ENCODE results near the gene CSNK1G3.

CSNK1G3 gene

GRCh38 chr5:123514615-123515355, 2.8 kb downstream of the CSNK1G3 start:
- no peak for DNase-seq

DNA sequence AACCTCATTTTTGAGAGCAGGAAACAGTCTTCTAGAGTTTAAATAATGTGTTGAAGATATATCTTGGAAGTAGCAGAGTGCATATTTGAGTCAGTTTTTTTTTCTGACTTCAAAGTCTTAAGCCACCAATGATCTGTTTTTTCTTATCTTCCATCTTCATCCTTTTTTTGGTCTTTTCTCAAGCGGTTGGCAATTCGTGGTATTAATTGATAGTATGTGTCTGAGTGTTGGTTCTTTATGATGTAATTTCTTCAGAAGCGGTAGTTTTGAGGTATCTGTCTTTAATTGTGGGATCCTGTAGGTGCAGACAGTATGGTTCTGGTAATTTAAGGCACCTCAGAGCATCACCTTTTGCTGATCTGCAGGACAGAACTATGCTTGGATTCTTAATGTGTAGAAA, 3.9 kb downstream of the CSNK1G3 start:
- no peak for DNase-seq

GRCh38 chr5:123517476-123517875, 5.5 kb downstream of the CSNK1G3 start:
- no peak for DNase-seq

DNA sequence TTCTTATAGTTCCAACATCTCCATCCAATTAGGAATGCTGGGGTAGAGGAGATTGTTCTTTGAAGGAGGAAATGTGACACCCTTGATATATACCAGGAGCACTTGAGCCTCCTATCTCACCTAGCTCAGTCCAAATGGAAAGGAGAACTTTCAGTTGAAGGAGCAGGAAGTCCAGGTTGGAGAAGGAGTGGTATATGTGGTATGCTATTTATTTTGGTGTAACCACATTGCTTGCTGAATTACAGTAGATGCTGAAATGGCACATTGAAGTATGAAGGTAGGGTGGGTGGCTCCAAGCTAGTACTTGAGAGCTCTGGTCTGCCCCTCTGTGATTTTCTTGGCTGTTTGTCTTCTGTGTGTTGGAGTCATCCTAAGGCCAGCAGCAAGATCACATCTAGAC, 6.1 kb downstream of the CSNK1G3 start:
- DNase-seq: no peak

GRCh38 chr5:123520677-123521247, 8.8 kb downstream of the CSNK1G3 start:
- no peak for DNase-seq

- DNase-seq: no peak
Observed at GRCh38 chr5:123524146-123524545, 12.2 kb downstream of the CSNK1G3 start.

- DNase-seq: no peak
Observed at GRCh38 chr5:123527190-123527589, 15.2 kb downstream of the CSNK1G3 start.

GRCh38 chr5:123528065-123528464, 16.1 kb downstream of the CSNK1G3 start:
- DNase-seq: no peak

- no peak for DNase-seq
Observed at GRCh38 chr5:123528878-123529277, 16.9 kb downstream of the CSNK1G3 start.

- no peak for DNase-seq
Observed at GRCh38 chr5:123530728-123531127, 18.8 kb downstream of the CSNK1G3 start.

DNA sequence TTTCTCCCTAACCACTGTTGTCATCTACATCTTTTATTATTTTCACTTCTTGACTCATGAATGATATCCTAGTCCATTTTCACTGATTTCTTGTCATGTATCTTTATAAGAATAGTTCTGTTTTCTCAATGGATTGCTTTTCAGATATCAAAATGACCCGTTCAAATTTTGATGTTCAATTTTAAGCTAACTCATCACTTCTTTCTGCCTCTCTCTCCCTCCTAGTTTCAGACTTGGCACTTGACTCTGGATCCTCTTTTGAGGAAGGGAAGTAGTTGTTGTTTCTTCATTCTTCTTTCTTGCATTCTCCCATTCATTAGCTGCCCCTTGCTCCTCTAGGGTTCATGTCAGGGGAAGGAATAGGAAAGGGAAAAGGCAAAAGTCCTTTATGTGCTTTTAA, 23.7 kb downstream of the CSNK1G3 start:
- DNase-seq: no peak

- DNase-seq: no peak
Observed at GRCh38 chr5:123537256-123537655, 25.3 kb downstream of the CSNK1G3 start.

DNA sequence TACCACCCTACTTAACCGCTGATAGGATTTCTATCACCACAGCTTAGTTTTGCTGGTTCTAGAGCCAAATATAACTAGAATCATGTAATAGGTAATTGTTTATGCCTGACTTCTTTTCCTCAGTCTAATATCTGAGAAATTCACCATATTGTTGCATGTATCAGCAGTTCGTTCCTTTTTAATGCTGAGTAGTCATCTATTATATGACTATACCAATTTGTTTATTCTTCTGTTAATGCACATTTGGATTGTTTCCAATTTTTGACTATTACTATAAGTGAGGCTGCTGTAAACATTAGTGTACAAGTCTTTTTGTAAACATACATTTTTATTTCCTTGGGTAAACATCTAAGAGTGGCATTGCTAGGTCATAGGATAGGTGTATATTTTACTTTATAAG, 25.9 kb downstream of the CSNK1G3 start:
- DNase-seq: no peak

DNA sequence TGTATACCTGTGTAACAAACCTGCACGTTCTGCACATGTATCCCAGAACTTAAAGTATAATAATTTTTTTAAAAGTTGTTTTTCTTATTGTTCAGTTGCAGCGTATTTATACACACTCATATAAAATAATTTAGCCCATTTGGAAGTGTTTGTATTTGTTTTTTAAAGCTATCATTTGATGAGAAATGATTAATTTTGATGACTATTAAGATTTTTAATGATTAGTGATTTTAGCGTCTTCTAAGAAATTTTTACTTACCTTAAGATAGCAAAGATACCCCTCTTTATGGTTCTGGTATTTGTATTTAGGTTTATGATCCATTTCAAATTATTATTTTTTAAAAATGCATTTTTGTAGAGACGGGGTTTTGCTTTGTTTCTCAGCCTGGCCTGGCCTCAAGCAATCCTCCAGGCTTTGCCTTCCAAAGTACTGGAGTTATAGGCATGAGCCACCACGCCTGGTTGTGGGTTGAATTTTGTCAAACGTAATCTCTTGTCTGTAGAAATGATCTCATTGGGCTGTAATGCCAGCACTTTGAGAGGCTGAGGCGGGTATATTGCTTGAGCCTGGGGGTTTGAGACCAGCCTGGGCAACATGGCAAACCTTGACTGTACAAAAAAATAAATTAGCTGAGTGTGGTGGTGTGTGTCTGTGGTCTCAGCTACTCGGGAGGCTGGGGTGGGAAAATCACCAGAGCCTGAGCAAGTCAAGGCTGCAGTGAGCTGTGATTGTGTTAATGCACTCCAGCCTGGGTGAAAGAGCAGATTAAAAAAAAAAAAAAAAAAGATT, 26.9 kb downstream of the CSNK1G3 start:
- DNase-seq: no peak

DNA sequence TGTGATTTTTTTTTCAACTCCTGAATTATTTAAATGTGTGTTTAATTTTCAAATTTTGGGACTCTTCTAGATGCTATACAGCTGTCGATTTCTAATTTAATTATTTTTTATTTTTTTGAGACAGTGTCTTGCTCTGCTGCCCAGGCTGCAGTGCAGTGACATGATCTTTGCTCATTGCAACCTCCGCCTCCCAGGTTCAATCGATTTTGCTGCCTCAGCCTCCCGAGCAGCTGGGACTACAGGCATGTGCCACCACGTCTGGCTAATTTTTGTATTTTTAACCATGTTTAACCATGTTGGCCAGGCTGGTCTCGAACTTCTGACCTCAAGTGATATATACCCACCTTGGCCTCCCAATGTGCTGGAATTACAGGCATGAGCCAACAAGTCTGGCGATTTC, 28.6 kb downstream of the CSNK1G3 start:
- no peak for DNase-seq

DNA sequence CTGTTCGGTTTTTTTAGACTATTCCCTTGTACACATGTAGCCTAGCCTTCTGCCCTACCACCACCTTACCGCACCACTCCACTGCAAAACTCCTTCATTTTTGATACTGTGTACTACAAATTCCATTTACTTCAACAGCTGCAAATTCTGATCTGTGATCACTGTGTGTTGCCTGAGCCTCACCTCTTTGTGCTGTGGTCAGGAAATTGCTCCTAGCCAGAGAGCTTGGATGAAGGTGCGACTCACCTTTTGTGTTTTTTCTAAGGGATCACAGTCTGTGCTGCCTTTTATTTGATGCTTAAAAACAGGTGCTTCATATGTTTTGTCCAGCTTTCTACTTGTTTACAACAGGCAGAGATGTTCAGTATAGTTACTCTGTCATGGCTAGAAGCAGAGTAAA, 31.5 kb downstream of the CSNK1G3 start:
- DNase-seq: peak in 1 of 3 experiments; percentile 14

GRCh38 chr5:123545506-123545905, 33.5 kb downstream of the CSNK1G3 start:
- DNase-seq: no peak

- DNase-seq: no peak
Observed at GRCh38 chr5:123546657-123547056, 34.7 kb downstream of the CSNK1G3 start.

- no peak for DNase-seq
Observed at GRCh38 chr5:123549256-123549904, 37.4 kb downstream of the CSNK1G3 start.

DNA sequence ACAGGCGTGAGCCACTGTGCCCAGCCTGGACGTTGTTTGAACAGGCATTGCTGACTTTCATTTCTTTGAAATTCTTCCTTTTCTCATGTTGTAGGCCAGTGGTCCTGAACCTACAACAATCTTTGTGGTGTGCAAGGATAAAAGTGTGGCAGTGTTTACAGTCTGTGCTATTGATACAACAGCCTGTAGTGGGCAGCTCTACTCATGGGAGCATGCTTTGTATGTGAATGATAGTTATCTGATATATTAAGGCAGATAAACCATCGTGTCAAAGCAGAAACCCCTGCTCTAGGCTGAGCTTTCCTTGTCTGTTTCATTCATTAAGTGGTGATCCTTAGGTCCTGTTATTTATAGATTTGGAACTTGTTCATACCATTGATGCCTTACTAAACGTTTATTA, 42.6 kb downstream of the CSNK1G3 start:
- no peak for DNase-seq

DNA sequence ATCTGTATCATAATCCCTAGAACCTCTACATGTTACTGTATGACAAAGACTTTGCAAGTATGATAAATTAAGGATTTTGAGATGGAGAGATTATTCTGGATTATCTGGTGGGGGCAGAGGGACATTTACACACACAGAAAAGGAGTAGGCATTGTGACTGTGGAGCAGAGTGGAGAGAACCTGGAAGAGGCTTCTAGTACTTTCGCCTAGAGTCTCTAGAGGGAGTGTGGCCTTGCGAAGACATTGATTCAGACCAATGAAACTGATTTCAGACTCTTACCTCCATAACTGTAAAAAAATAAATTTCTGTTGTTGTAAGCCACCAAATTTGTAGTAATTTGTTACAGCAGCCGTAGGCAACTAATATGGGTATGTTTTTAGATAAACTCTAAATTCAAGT, 45.9 kb downstream of the CSNK1G3 start:
- no peak for DNase-seq

GRCh38 chr5:123558762-123559433, 46.9 kb downstream of the CSNK1G3 start:
- no peak for DNase-seq

DNA sequence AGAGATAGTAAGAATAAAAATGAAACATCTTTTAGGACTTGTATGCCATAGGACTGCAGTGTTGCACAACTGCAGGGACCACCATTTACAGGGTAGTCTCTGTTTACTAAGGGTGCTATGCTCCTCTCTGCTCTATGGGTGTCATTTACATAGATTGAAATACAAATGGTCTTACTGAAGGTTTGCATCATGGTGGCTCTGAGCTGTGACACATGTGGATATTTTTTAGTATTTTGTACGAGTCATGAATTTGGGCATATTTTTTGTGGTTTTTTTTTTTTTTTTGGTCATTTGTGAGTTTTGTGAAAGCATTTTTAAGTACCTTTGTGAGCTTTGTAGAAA, 47.4 kb downstream of the CSNK1G3 start:
- no peak for DNase-seq
